Suprapubic skin (tissue), 4 donors: ENCODE data around the gene BCCIP. TPM values are rescaled to one million over a fixed set of nuclear protein-coding genes. Genes with fewer than 3 reads are reported as not detected.

Source experiments
- total RNA-seq, 4 donors: library from RNA; depleted of rRNA; stranded (reverse); fragments of >200 nt; gene quantifications; one replicate each; pipeline ENCODE4 v1.1.0, GENCODE V29; 2016

Gene BCCIP
- total RNA-seq, 4 donors from 2014 or later = 32.2 to 36.7 (median 33.5) TPM

Other genes starting within 250 kb of the BCCIP start
- not detected for gene TEX36, start 140.4 kb upstream of the BCCIP start, total RNA-seq
- 10 to 100 TPM; 10.9 to 56.4 (median 18.6) TPM for gene EDRF1, start 103.8 kb upstream of the BCCIP start, total RNA-seq
- under 1 TPM in 2 of 4 donors, not detected in 2; 0.23 to 0.48 TPM for gene MMP21, start 47.7 kb upstream of the BCCIP start, total RNA-seq
- gene UROS, start 288 bp upstream of the BCCIP start, total RNA-seq = 10 to 100 TPM; 22.7 to 48.2 (median 27.3) TPM
- 10 to 100 TPM; 40.0 to 53.2 (median 44.5) TPM for gene DHX32, start 57.7 kb downstream of the BCCIP start, total RNA-seq
- 1 to 10 TPM; 3.7 to 8.2 (median 5.8) TPM for gene FANK1, start 73.0 kb downstream of the BCCIP start, total RNA-seq